ENCODE measurements around the gene TOP3B.

TOP3B gene

DNA sequence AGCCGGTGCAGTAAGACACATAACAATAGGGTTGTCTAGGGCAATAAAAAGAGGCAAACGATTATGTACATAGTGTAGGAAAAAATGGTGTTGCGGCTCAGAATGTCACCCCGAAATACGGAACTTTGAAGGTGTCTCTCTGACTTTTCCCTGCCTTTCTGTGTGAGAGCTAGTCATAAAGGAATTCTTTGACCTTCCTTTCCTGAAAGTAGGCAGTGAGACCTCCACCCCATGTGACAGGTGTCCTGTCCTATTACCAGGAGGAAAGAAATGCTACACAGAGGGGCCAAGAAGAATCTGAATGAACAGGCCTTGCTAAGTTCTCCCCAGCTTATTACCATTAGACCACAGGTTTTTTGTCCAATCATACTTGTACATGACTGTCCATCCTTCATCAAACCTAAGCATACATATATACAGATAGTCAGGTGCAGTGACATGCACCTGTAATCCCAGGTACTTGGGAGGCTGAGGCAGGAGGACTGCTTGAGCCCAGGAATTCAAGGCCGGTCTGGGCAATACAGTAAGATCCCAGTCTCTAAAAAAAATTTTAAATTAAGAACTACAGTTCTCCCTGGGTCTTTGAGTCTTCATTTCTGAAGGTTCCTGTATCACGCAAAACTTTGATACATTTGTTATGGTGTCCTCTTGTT lies 16.1 kb upstream of the TOP3B start:
- no peak overlapping the region for H3K4me2 ChIP-seq (ENCODE audit: low read depth, low read length)
- H3K4me3 ChIP-seq (ENCODE audit: low read length) = no peak overlapping the region
- TF ChIP-seq EZH2 (optimal IDR thresholded peaks at IDR 0.05; ENCODE audit: low read depth, low read length) (no peak), EZH2phosphoT487 (IDR thresholded peaks at IDR 0.05; ENCODE audit: low read length) (no peak)
- TF ChIP-seq, protein P1, sequence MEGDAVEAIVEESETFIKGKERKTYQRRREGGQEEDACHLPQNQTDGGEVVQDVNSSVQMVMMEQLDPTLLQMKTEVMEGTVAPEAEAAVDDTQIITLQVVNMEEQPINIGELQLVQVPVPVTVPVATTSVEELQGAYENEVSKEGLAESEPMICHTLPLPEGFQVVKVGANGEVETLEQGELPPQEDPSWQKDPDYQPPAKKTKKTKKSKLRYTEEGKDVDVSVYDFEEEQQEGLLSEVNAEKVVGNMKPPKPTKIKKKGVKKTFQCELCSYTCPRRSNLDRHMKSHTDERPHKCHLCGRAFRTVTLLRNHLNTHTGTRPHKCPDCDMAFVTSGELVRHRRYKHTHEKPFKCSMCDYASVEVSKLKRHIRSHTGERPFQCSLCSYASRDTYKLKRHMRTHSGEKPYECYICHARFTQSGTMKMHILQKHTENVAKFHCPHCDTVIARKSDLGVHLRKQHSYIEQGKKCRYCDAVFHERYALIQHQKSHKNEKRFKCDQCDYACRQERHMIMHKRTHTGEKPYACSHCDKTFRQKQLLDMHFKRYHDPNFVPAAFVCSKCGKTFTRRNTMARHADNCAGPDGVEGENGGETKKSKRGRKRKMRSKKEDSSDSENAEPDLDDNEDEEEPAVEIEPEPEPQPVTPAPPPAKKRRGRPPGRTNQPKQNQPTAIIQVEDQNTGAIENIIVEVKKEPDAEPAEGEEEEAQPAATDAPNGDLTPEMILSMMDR (IDR thresholded peaks at IDR 0.05; ENCODE audit: low read length) = no peak
- no peaks in the 10 kb centered on the region for H3K36me3 ChIP-seq (replicated peaks; ENCODE audit: insufficient read depth, low read length)
- H3K9ac ChIP-seq (ENCODE audit: low read length) = no peak overlapping the region
- no peaks in the 10 kb centered on the region for H3K9me3 ChIP-seq (replicated peaks; ENCODE audit: insufficient read depth, low read length)
- H3K27me3 ChIP-seq (replicated peaks; ENCODE audit: insufficient read depth, low read length) = no peaks in the 10 kb centered on the region
- H4K20me1 ChIP-seq (ENCODE audit: insufficient read depth, low read length) = no peaks in the 10 kb centered on the region
- DNase-seq = no peak
- H3K79me2 ChIP-seq (ENCODE audit: low read length) = no peaks in the 10 kb centered on the region
- H3F3A ChIP-seq (ENCODE audit: insufficient read depth, low read length) = no peaks in the 10 kb centered on the region
- H3K9me2 ChIP-seq (replicated peaks; ENCODE audit: insufficient read depth, low read length) = no peaks in the 10 kb centered on the region
- H3K27ac ChIP-seq (ENCODE audit: low read length) = no peak overlapping the region
- no peaks in the 10 kb centered on the region for H3K4me1 ChIP-seq (ENCODE audit: low read length)
- no peak overlapping the region for H2AFZ ChIP-seq (ENCODE audit: low read length)

DNA sequence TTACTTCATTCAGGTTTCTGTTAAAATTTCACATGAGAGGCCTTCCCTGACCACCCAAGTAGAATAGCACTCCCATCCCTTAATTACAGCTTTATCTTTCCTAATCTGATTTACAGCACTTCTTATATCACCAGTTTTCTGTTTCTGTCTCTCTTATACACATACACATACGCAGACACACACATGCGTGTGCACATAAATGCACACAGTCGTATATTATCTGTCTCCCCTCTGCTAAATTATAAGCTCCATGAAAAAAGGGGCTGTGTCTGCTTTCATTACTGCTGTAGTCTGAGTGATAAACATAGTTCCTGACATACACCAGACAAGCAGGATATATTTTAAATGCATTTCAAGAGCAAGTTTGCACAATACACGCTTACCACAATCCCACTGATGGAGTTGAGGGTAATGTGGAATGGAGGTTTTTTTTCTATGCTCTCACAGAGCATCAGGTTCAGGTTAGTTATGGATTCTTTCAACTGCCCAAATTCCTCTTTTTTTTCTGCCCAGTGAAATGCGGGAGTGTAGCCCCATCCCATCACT lies 13.7 kb upstream of the TOP3B start:
- no peak for DNase-seq
- H3K9ac ChIP-seq (ENCODE audit: low read length) = no peak overlapping the region
- H3K9me3 ChIP-seq (replicated peaks; ENCODE audit: insufficient read depth, low read length) = no peaks in the 10 kb centered on the region
- no peak for TF ChIP-seq EZH2phosphoT487 (IDR thresholded peaks at IDR 0.05; ENCODE audit: low read length)
- no peak for TF ChIP-seq EZH2 (optimal IDR thresholded peaks at IDR 0.05; ENCODE audit: low read depth, low read length)
- TF ChIP-seq, protein P1 (IDR thresholded peaks at IDR 0.05; ENCODE audit: low read length) = no peak
- H3K27me3 ChIP-seq (replicated peaks; ENCODE audit: insufficient read depth, low read length) = no peaks in the 10 kb centered on the region
- no peaks in the 10 kb centered on the region for H3F3A ChIP-seq (ENCODE audit: insufficient read depth, low read length)
- H3K4me3 ChIP-seq (ENCODE audit: low read length) = no peak overlapping the region
- no peaks in the 10 kb centered on the region for H3K79me2 ChIP-seq (ENCODE audit: low read length)
- H3K4me2 ChIP-seq (ENCODE audit: low read depth, low read length) = no peak overlapping the region
- no peak overlapping the region for H2AFZ ChIP-seq (ENCODE audit: low read length)
- no peaks in the 10 kb centered on the region for H4K20me1 ChIP-seq (ENCODE audit: insufficient read depth, low read length)
- H3K27ac ChIP-seq (ENCODE audit: low read length) = no peak overlapping the region
- H3K36me3 ChIP-seq (replicated peaks; ENCODE audit: insufficient read depth, low read length) = no peaks in the 10 kb centered on the region
- H3K9me2 ChIP-seq (replicated peaks; ENCODE audit: insufficient read depth, low read length) = no peaks in the 10 kb centered on the region
- H3K4me1 ChIP-seq (ENCODE audit: low read length) = no peaks in the 10 kb centered on the region

DNA sequence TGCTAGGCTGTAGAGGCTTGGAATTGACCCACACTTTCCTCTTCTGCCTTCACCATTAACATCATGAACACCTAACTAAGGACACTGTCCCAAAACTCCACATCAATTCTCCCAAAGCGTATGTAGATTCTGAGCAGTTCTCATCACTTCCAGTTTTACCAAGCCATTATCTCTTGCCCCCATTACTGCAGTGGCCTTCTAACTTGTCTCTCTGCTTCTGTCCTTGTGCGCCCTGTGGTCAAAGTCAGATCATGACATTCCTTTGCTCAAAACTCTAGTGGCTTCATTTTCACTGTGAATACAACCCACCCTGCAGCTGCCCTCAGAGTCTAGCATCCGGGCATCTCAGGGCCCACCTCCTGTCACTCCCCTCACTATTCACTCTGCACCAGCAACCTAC lies 13.1 kb upstream of the TOP3B start:
- Histone ChIP-seq H3F3A (ENCODE audit: insufficient read depth, low read length) (no peaks in the 10 kb centered on the region), H3K9ac (ENCODE audit: low read length) (no peak overlapping the region), H2AFZ (ENCODE audit: low read length) (no peak overlapping the region), H3K4me1 (ENCODE audit: low read length) (no peaks in the 10 kb centered on the region), H3K9me2 (replicated peaks; ENCODE audit: insufficient read depth, low read length) (no peaks in the 10 kb centered on the region), H3K4me2 (ENCODE audit: low read depth, low read length) (no peak overlapping the region), H3K79me2 (ENCODE audit: low read length) (no peaks in the 10 kb centered on the region), H3K9me3 (replicated peaks; ENCODE audit: insufficient read depth, low read length) (no peaks in the 10 kb centered on the region), H3K27ac (ENCODE audit: low read length) (no peak overlapping the region), H4K20me1 (ENCODE audit: insufficient read depth, low read length) (no peaks in the 10 kb centered on the region), H3K4me3 (ENCODE audit: low read length) (no peak overlapping the region), H3K27me3 (replicated peaks; ENCODE audit: insufficient read depth, low read length) (no peaks in the 10 kb centered on the region), H3K36me3 (replicated peaks; ENCODE audit: insufficient read depth, low read length) (no peaks in the 10 kb centered on the region)
- DNase-seq = no peak
- TF ChIP-seq EZH2phosphoT487 (IDR thresholded peaks at IDR 0.05; ENCODE audit: low read length) (no peak), EZH2 (optimal IDR thresholded peaks at IDR 0.05; ENCODE audit: low read depth, low read length) (no peak)
- TF ChIP-seq, protein P1 (IDR thresholded peaks at IDR 0.05; ENCODE audit: low read length) = no peak
